Measurements from ENCODE around the gene MAIP1.

The MAIP1 gene

GRCh38 chr2:199979398-199979797, 24.0 kb downstream of the MAIP1 start:
- no peak overlapping the region for H3K4me2 ChIP-seq (ENCODE audit: low read length)
- no peaks in the 10 kb centered on the region for H3K9me2 ChIP-seq (replicated peaks; ENCODE audit: control insufficient read depth, low read length)
- no peaks in the 10 kb centered on the region for H3K9me3 ChIP-seq (ENCODE audit: control insufficient read depth, insufficient read depth, low read length)
- H3K27me3 ChIP-seq (ENCODE audit: control insufficient read depth, low read length) = peaks cover 5% of the 10 kb centered on the region
- H3K4me1 ChIP-seq (ENCODE audit: control insufficient read depth, low read length) = no peaks in the 10 kb centered on the region
- H3K79me2 ChIP-seq (ENCODE audit: control insufficient read depth, low read length) = no peaks in the 10 kb centered on the region
- H3K36me3 ChIP-seq (ENCODE audit: control insufficient read depth, low read length) = no peaks in the 10 kb centered on the region; the same call in 1 of the 2 replicates
- TF ChIP-seq EZH2phosphoT487 (IDR thresholded peaks at IDR 0.05; ENCODE audit: borderline replicate concordance, low read length) (no peak), CTCF (IDR thresholded peaks at IDR 0.05; ENCODE audit: low read depth, low read length, poor library complexity, severe bottlenecking) (no peak)
- no peaks in the 10 kb centered on the region for H3F3A ChIP-seq (ENCODE audit: control insufficient read depth, insufficient read depth)
- H3K4me3 ChIP-seq (ENCODE audit: low read length) = no peak overlapping the region
- no peaks in the 10 kb centered on the region for H4K20me1 ChIP-seq (ENCODE audit: control insufficient read depth, insufficient read depth, low read depth, low read length)
- H3K27ac ChIP-seq (ENCODE audit: low read depth, low read length) = no peak overlapping the region

- H3K4me2 ChIP-seq (ENCODE audit: low read length) = no peak overlapping the region
- H4K20me1 ChIP-seq (ENCODE audit: control insufficient read depth, insufficient read depth, low read depth, low read length) = no peaks in the 10 kb centered on the region
- H3K9me2 ChIP-seq (replicated peaks; ENCODE audit: control insufficient read depth, low read length) = no peaks in the 10 kb centered on the region
- no peaks in the 10 kb centered on the region for H3K9me3 ChIP-seq (ENCODE audit: control insufficient read depth, insufficient read depth, low read length)
- no peaks in the 10 kb centered on the region for H3K4me1 ChIP-seq (ENCODE audit: control insufficient read depth, low read length)
- H3F3A ChIP-seq (ENCODE audit: control insufficient read depth, insufficient read depth) = no peaks in the 10 kb centered on the region
- peaks cover 5% of the 10 kb centered on the region for H3K27me3 ChIP-seq (ENCODE audit: control insufficient read depth, low read length)
- H3K79me2 ChIP-seq (ENCODE audit: control insufficient read depth, low read length) = no peaks in the 10 kb centered on the region
- no peaks in the 10 kb centered on the region for H3K36me3 ChIP-seq (ENCODE audit: control insufficient read depth, low read length)
- no peak for TF ChIP-seq EZH2phosphoT487 (IDR thresholded peaks at IDR 0.05; ENCODE audit: borderline replicate concordance, low read length)
- peak; percentile 92 for TF ChIP-seq CTCF (IDR thresholded peaks at IDR 0.05; ENCODE audit: low read depth, low read length, poor library complexity, severe bottlenecking)
- H3K4me3 ChIP-seq (ENCODE audit: low read length) = no peak overlapping the region
- H3K27ac ChIP-seq (ENCODE audit: low read depth, low read length) = no peak overlapping the region
Measured at GRCh38 chr2:199979832-199980628, 24.6 kb downstream of the MAIP1 start.

- Histone ChIP-seq H3K27ac (ENCODE audit: low read depth, low read length) (no peak overlapping the region), H4K20me1 (ENCODE audit: control insufficient read depth, insufficient read depth, low read depth, low read length) (no peaks in the 10 kb centered on the region), H3K4me1 (ENCODE audit: control insufficient read depth, low read length) (0 out of 2 replicates have a peak, but pooled peaks cover 5% of the 10 kb centered on the region), H3K27me3 (ENCODE audit: control insufficient read depth, low read length) (peaks cover 5% of the 10 kb centered on the region), H3K36me3 (ENCODE audit: control insufficient read depth, low read length) (no peaks in the 10 kb centered on the region), H3F3A (ENCODE audit: control insufficient read depth, insufficient read depth) (no peaks in the 10 kb centered on the region), H3K9me3 (ENCODE audit: control insufficient read depth, insufficient read depth, low read length) (no peaks in the 10 kb centered on the region), H3K4me2 (ENCODE audit: low read length) (no peak overlapping the region), H3K9me2 (replicated peaks; ENCODE audit: control insufficient read depth, low read length) (no peaks in the 10 kb centered on the region), H3K79me2 (ENCODE audit: control insufficient read depth, low read length) (no peaks in the 10 kb centered on the region), H3K4me3 (ENCODE audit: low read length) (no peak overlapping the region)
- TF ChIP-seq EZH2phosphoT487 (IDR thresholded peaks at IDR 0.05; ENCODE audit: borderline replicate concordance, low read length) = no peak
- no peak for TF ChIP-seq CTCF (IDR thresholded peaks at IDR 0.05; ENCODE audit: low read depth, low read length, poor library complexity, severe bottlenecking)
Measured at GRCh38 chr2:199982126-199982843, 26.9 kb downstream of the MAIP1 start.
